HL-60/S4 treated with retinoic acid at 250 ng/mL for 4 days and 3 days (cell line): ENCODE measurements around the gene BBS4.
"Not testable (repeated sequence)": the region's sequence is repeated elsewhere in the genome, so short reads cannot be mapped to it uniquely, and the experiment has no call there.

Source experiments
- in situ Hi-C: fragments of 300-500 bp; cut with MboI; formaldehyde crosslinking; loops from 2 replicates; pipeline ENCODE4 v1.7.0; 2022; ENCODE audit warnings: low sequenced_read_pairs

Gene BBS4

GRCh38 chr15:72700076-72700475, 14.1 kb downstream of the BBS4 start:
- in situ Hi-C loops: loop anchor here (25.0 kb wide), 1 partner anchor 387 kb away; no protein-coding TSS in a partner anchor

DNA sequence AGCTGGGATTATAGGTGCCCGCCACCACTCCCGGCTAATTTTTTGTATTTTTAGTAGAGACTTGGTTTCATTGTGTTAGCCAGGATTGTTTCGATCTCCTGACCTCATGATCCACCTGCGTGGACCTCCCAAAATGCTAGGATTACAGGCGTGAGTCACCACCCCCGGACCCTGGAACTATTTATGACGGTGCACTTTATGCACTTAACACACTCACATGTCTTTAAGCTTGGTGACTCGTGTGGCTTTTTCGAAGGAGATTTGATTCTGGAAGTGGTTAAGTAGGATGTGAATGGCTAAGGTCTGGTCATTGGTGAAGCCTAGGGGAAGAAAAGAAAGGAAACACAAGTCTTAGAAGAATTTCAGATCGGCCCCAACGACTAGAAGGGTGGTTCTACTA, 20.3 kb downstream of the BBS4 start:
- in situ Hi-C loops: loop anchor here (25.0 kb wide), 1 partner anchor 381 kb away; no protein-coding TSS in a partner anchor

- in situ Hi-C loops: loop anchor here (25.0 kb wide), 1 partner anchor 379 kb away; no protein-coding TSS in a partner anchor
These were observed 22.7 kb downstream of the BBS4 start for GRCh38 chr15:72708551-72709303.

GRCh38 chr15:72722071-72722696, 36.2 kb downstream of the BBS4 start:
- in situ Hi-C loops: loop anchor here (25.0 kb wide), 1 partner anchor 365 kb away; no protein-coding TSS in a partner anchor

- in situ Hi-C loops: loop anchor here (25.0 kb wide), 1 partner anchor 363 kb away; no protein-coding TSS in a partner anchor
These were observed 38.0 kb downstream of the BBS4 start for GRCh38 chr15:72724028-72724427.

DNA sequence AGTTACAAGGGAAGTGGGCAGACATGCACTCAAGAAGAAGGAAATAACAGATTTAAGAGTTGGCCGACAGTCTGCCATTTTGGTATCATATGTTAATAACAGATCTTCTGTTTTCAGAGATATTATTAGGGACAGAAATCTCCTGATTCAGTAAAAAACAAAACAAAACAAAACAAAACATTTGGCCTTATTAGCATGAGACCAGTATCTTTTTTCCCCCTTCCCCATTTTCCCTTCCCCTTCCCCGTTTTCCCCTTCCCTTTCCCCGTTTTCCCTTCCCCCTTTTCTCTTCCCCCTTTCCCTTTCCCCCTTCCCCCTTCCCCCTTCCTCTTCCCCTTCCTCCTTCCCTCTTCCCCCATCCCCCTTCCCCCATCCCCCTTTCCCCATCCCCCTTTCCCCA, 39.4 kb downstream of the BBS4 start:
- in situ Hi-C loops: no loop called here

DNA sequence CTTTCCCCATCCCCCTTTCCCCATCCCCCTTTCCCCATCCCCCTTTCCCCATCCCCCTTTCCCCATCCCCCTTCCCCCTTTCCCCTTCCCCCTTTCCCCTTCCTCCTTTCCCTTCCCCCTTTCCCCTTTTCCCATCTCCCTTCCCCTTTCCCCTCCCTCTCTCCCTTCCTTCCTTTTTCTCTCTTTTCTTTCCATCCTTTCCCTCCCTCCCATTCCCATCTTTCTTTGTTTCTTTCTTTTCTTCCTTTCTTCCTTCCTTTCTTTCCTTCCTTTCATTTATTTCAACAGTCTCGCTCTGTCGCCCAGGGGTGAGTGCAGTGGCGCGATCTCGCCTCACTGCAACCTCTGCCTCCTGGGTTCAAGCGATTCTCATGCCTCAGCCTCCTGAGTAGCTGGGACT, 39.8 kb downstream of the BBS4 start:
- in situ Hi-C loops: not testable (repeated sequence)

- in situ Hi-C loops: no loop called here
These were observed 41.1 kb downstream of the BBS4 start for GRCh38 chr15:72727154-72727553.

DNA sequence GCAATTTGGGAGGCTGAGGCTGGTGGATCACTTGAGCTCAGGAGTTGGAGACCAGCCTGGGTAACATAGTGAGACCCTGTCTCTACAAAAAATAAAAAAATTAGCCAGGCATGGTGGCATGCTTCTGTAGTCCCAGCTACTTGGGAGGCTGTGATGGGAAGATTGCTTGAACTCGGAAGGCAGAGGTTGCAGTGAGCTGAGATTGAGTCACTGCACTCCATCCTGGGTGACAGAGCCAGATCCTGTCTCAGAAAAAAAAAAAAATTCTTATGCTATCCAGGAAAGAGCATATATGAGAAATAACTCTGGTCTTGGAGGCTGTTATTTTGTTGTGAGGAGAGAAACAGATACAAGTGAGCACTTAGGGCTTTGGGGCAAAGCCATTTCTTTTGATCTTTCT, 42.2 kb downstream of the BBS4 start:
- in situ Hi-C loops: not testable (repeated sequence)

GRCh38 chr15:72728821-72729220, 42.8 kb downstream of the BBS4 start:
- in situ Hi-C loops: no loop called here

GRCh38 chr15:72732086-72732485, 46.1 kb downstream of the BBS4 start:
- in situ Hi-C loops: no loop called here

- in situ Hi-C loops: no loop called here
These were observed 46.5 kb downstream of the BBS4 start for GRCh38 chr15:72732516-72732915.

GRCh38 chr15:72733941-72734738, 48.1 kb downstream of the BBS4 start:
- in situ Hi-C loops: no loop called here

- in situ Hi-C loops: no loop called here
These were observed 49.1 kb downstream of the BBS4 start for GRCh38 chr15:72735111-72735510.

- in situ Hi-C loops: no loop called here
These were observed 51.1 kb downstream of the BBS4 start for GRCh38 chr15:72737061-72737460.

- in situ Hi-C loops: no loop called here
These were observed 51.7 kb downstream of the BBS4 start for GRCh38 chr15:72737723-72738122.

- in situ Hi-C loops: no loop called here
These were observed 54.2 kb downstream of the BBS4 start for GRCh38 chr15:72740219-72740618.

DNA sequence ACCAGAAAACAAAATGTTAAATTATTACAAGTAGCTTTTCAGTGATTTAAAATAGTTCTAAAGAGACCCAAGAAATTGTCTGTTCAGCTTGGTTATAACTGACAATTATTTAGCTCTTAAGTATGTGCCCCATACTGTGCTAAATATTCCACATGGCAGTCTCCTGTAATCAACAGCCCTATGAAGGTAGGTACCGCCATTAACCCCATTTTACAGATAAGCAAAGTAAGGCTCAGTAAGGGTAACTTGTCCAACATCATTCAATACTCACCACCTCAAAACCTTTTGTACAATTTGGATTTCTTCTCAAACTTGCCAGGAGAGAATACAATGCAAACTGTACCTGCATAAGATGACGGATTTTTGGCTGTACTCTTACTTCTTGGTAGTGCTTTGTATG, 63.7 kb downstream of the BBS4 start:
- in situ Hi-C loops: no loop called here

DNA sequence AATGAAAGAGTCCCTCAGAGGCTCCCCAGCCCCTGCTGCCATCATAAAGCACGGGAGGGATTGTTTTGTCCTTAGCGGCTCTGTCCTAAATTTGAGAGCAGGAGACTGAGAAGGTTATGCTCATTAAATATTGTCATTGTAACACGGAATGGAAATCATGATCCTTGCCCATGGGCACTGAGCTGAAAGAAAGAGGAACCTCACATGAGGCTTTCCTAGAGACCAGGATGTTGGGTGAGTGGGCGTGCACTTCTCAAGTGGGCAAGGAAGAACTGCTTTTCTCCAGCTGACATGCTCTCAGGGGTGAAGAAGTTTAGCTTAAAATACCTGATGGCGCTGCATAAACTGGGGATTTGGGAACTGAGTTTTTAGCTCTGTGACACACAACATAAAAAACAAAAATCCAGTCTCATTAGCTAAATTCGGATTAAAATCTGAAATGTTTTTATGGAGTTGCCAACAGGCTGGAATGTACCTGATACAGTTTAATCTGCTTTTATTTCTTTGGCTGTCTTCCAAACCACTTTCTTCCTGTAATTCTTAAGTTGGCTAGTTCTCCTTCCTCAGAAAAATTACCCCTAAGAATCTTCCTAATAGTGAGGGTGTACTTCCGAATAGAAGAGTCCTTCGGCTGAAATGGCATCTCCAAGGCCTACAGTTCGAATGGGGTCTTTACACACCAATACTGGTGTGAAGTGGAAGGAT, 65.9 kb downstream of the BBS4 start:
- in situ Hi-C loops: no loop called here

DNA sequence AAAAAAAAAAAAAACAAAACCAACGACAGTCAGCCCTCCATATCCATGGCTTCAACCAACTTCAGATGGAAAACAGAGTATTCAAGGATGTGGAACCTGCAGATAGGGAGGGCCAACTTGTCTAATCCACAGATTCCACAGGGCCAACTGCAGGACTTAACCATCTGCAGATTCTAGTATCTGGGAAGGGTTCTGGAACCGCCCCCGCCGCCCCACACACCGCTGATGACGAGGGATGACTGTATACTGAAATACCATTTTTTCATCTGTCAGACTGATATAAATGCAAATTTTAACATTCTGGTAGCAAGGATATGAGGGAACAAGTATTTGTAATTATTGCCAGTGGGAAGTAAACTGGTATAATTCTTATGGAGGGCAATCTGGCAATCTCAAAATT, 68.1 kb downstream of the BBS4 start:
- in situ Hi-C loops: no loop called here

DNA sequence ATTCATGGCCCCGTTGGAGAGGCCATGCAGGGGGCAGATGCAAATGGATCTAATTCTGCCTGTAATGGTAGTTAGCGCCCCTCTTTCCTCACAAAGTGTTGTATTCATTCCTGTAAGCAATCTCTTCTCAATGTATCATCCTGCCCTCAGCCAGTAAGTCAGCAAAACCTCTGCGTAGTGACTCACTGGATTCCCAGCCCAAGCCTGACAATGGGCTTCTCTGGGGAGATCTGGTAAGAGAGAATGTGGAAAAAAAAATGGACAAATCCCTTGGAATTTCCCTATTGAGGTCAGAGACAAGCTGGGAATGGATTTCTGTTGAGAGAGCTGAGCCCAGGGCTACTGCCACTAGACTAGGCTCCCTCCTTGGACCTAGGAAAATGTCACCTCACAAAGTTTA, 72.2 kb downstream of the BBS4 start:
- in situ Hi-C loops: no loop called here
